Sigmoid colon (tissue), 7 donors: ENCODE measurements around the gene FMN2. TPM values are rescaled to one million over a fixed set of nuclear protein-coding genes. Genes with fewer than 3 reads are reported as not detected.
A peak's percentile ranks its signal among the peaks of the same experiment; 100 is the strongest.

Experiments
- DNase-seq: peaks from one replicate; pipeline ENCODE4 v3.0.0-alpha.2; 2019
- H3K27ac ChIP-seq, 4 donors: fragments of 200-600 bp; sonication (generic); one replicate each; pipeline ENCODE4 v1.5.1; 2016 to 2019; ENCODE audit warnings: mild to moderate bottlenecking in 1 of 4
- H3K27me3 ChIP-seq, 3 donors: fragments of 200-600 bp; sonication (generic); one replicate each; pipeline ENCODE4 v1.5.1; 2019; ENCODE audit warnings: mild to moderate bottlenecking in 1 of 3
- H3K36me3 ChIP-seq, 4 donors: fragments of 200-600 bp; sonication (generic); one replicate each; pipeline ENCODE4 v1.5.1; 2016 to 2019
- H3K4me1 ChIP-seq, 4 donors: fragments of 200-600 bp; sonication (generic); one replicate each; pipeline ENCODE4 v1.5.1; 2017 to 2019
- H3K4me3 ChIP-seq, 4 donors: fragments of 200-600 bp; sonication (generic); one replicate each; pipeline ENCODE4 v1.5.1; 2017 to 2019; ENCODE audit warnings: mild to moderate bottlenecking in 2 of 4, moderate library complexity in 1 of 4
- H3K9me3 ChIP-seq, 4 donors: fragments of 200-600 bp in 3 of 4; sonication (generic) in 3 of 4; one replicate each; pipeline versions ENCODE4 v1.5.1 to v1.6.1; 2013 to 2019
- CTCF ChIP-seq, 4 experiments: fragments of 450-650 bp in 3 of 4; fragments of 200-600 bp in 1 of 4; IDR thresholded peaks; one replicate each; pipeline ENCODE4 v1.5.1; 2016 to 2019; ENCODE audit warnings: antibody characterized with exemption in 4 of 4, mild to moderate bottlenecking in 3 of 4, moderate library complexity in 2 of 4
- EP300 ChIP-seq, 4 donors: sonication (generic); formaldehyde crosslinking; IDR thresholded peaks; one replicate each; pipeline ENCODE4 v1.6.1; 2017; ENCODE audit warnings: antibody characterized with exemption in 4 of 4
- POLR2A ChIP-seq, 2 donors: fragments of 450-650 bp; IDR thresholded peaks; one replicate each; pipeline ENCODE4 v1.6.1; 2016; ENCODE audit warnings: antibody characterized with exemption in 2 of 2, mild to moderate bottlenecking in 2 of 2, moderate library complexity in 2 of 2
- POLR2AphosphoS5 ChIP-seq, 4 donors: sonication (generic); formaldehyde crosslinking; IDR thresholded peaks; one replicate each; pipeline ENCODE4 v1.6.1; 2017; ENCODE audit warnings: antibody characterized with exemption in 4 of 4
- WGBS, 2 donors: extraction: QIAGEN DNeasy Blood & Tissue Kit; methylation state at CpG; one replicate each; pipeline ENCODE4 v1.1.7; 2013; 5-methylcytosine and 5-hydroxymethylcytosine counted together
- intact Hi-C: fragments of 100-400 bp; cut with DNase I; formaldehyde crosslinking; loops from one replicate; pipeline ENCODE4 v1.15.1; 2023
- polyA plus RNA-seq, 3 donors: library from polyadenylated mRNA; stranded (reverse); fragments of 200-250 nt; gene quantifications; one replicate each; pipeline ENCODE4 v1.2.3, GENCODE V29; 2013
- total RNA-seq, 4 donors: library from RNA; depleted of rRNA; stranded (reverse); fragments of >200 nt; gene quantifications; one replicate each; pipeline ENCODE4 v1.1.0, GENCODE V29; 2016
- donor health status: healthy with polysubstance abuse.
- donor health status: Bipolar disorder and iron deficiency.
- donor health status: healthy.

The FMN2 gene
- total and polyA plus RNA-seq, 7 donors: 1.5 to 16.9 (median 10.3) TPM

- Histone ChIP-seq H3K4me3 (no peak overlapping the region), H3K27ac (peak overlapping the region in 1 of 4 donors; percentile 40), H3K36me3 (no peaks in the 10 kb centered on the region), H3K27me3 (no peaks in the 10 kb centered on the region), H3K9me3 (no peaks in the 10 kb centered on the region), H3K4me1 (peaks cover 0 to 12% (median 8%) of the 10 kb centered on the region in 4 donors)
- TF ChIP-seq POLR2A (IDR thresholded peaks at IDR 0.05) (no peak), CTCF (IDR thresholded peaks at IDR 0.05) (no peak), POLR2AphosphoS5 (IDR thresholded peaks at IDR 0.05) (no peak), EP300 (IDR thresholded peaks at IDR 0.05) (no peak)
- intact Hi-C loops: no loop called here
- WGBS, 2 donors: 94 to 97% methylated on average over 8 of the region's 8 CpGs
- DNase-seq: no peak
These were observed 406.7 kb downstream of the FMN2 start for GRCh38 chr1:240498335-240498734.

- Histone ChIP-seq H3K36me3 (no peaks in the 10 kb centered on the region), H3K4me1 (peaks cover 0 to 12% (median 8%) of the 10 kb centered on the region in 4 donors), H3K4me3 (no peak overlapping the region), H3K27me3 (no peaks in the 10 kb centered on the region), H3K27ac (peak overlapping the region in 2 of 4 donors; percentile 40 to 43), H3K9me3 (no peaks in the 10 kb centered on the region)
- 54 to 74% methylated on average over 2 of the region's 2 CpGs for WGBS, 2 donors
- TF ChIP-seq POLR2A (IDR thresholded peaks at IDR 0.05): no peak
- no peak for TF ChIP-seq EP300 (IDR thresholded peaks at IDR 0.05)
- no peak for TF ChIP-seq POLR2AphosphoS5 (IDR thresholded peaks at IDR 0.05)
- TF ChIP-seq CTCF (IDR thresholded peaks at IDR 0.05): no peak
- intact Hi-C loops: no loop called here
- no peak for DNase-seq
These were observed 407.3 kb downstream of the FMN2 start for GRCh38 chr1:240499012-240499411.

GRCh38 chr1:240500647-240501046 is 409.0 kb downstream of the FMN2 start:
- TF ChIP-seq POLR2AphosphoS5 (IDR thresholded peaks at IDR 0.05) (no peak), POLR2A (IDR thresholded peaks at IDR 0.05) (no peak), CTCF (IDR thresholded peaks at IDR 0.05) (no peak), EP300 (IDR thresholded peaks at IDR 0.05) (no peak)
- no peak overlapping the region for H3K4me3 ChIP-seq
- no peaks in the 10 kb centered on the region for H3K27me3 ChIP-seq
- H3K4me1 ChIP-seq: peaks cover 0 to 12% (median 8%) of the 10 kb centered on the region in 4 donors
- H3K27ac ChIP-seq: no peak overlapping the region
- 91 to 94% methylated on average over 4 of the region's 4 CpGs for WGBS, 2 donors
- no peaks in the 10 kb centered on the region for H3K36me3 ChIP-seq
- DNase-seq: no peak
- intact Hi-C loops: no loop called here
- H3K9me3 ChIP-seq: no peaks in the 10 kb centered on the region

GRCh38 chr1:240501115-240501514 is 409.4 kb downstream of the FMN2 start:
- Histone ChIP-seq H3K9me3 (no peaks in the 10 kb centered on the region), H3K4me1 (peaks cover 0 to 12% (median 8%) of the 10 kb centered on the region in 4 donors), H3K4me3 (no peak overlapping the region), H3K27me3 (no peaks in the 10 kb centered on the region), H3K27ac (no peak overlapping the region), H3K36me3 (no peaks in the 10 kb centered on the region)
- TF ChIP-seq POLR2A (IDR thresholded peaks at IDR 0.05) (no peak), EP300 (IDR thresholded peaks at IDR 0.05) (no peak), POLR2AphosphoS5 (IDR thresholded peaks at IDR 0.05) (no peak), CTCF (IDR thresholded peaks at IDR 0.05) (no peak)
- 73 to 91% methylated on average over 2 of the region's 2 CpGs for WGBS, 2 donors
- intact Hi-C loops: no loop called here
- no peak for DNase-seq

- no peak for DNase-seq
- Histone ChIP-seq H3K27me3 (no peaks in the 10 kb centered on the region), H3K4me1 (peaks cover 0 to 12% (median 8%) of the 10 kb centered on the region in 4 donors), H3K36me3 (no peaks in the 10 kb centered on the region), H3K27ac (no peak overlapping the region), H3K4me3 (no peak overlapping the region), H3K9me3 (no peaks in the 10 kb centered on the region)
- intact Hi-C loops: no loop called here
- WGBS, 2 donors: 82 to 93% methylated on average over 4 of the region's 4 CpGs
- TF ChIP-seq EP300 (IDR thresholded peaks at IDR 0.05) (no peak), POLR2AphosphoS5 (IDR thresholded peaks at IDR 0.05) (no peak), CTCF (IDR thresholded peaks at IDR 0.05) (no peak), POLR2A (IDR thresholded peaks at IDR 0.05) (no peak)
These were observed 411.4 kb downstream of the FMN2 start for GRCh38 chr1:240503036-240503435.
